Motor neuron (in vitro differentiated cells): ENCODE data around the gene L3MBTL2. TPM values are rescaled to one million over a fixed set of nuclear protein-coding genes. Genes with fewer than 3 reads are reported as not detected.

Experiments used
- ATAC-seq, 8 experiments: fragments of 200-7000 bp; cut with Tn5 transposase; replicated peaks in 6 of 8; 2 replicates each; pipeline ENCODE4 v1.8.0; 2021; ENCODE audit warnings: mild to moderate bottlenecking in 8 of 8, moderate library complexity in 8 of 8
- H3K27ac ChIP-seq, 2 donors: fragments of 250-450 bp; sonication (Bioruptor Pico); 2 replicates each; pipeline ENCODE4 v1.9.0; 2021; ENCODE audit warnings: antibody characterized with exemption in 2 of 2, mild to moderate bottlenecking in 2 of 2, moderate library complexity in 1 of 2
- H3K4me1 ChIP-seq, 2 donors: fragments of 250-450 bp; sonication (Bioruptor Pico); replicated peaks in 1 of 2; 2 replicates each; pipeline ENCODE4 v1.6.1; 2021; ENCODE audit warnings: antibody characterized with exemption in 2 of 2, mild to moderate bottlenecking in 2 of 2, moderate library complexity in 1 of 2
- H3K4me3 ChIP-seq, 5 donors: fragments of 250-450 bp; sonication (Bioruptor Pico); 2 replicates each; pipeline ENCODE4 v1.9.0; 2021; ENCODE audit warnings: antibody characterized with exemption in 5 of 5, mild to moderate bottlenecking in 5 of 5, moderate library complexity in 4 of 5
- WGBS, 10 experiments: fragments of 450-650 bp; shearing (Covaris generic); methylation state at CpG; one replicate each; pipeline ENCODE4 v1.0.0; 2022; 5-methylcytosine and 5-hydroxymethylcytosine counted together
- in situ Hi-C, 9 experiments: fragments of 400-800 bp; cut with MboI; loops; one replicate each; pipeline ENCODE4 v1.15.0; 2021; ENCODE audit warnings: low sequenced_read_pairs in 9 of 9, low pct_unique_long_range_greater_than_20kb in 2 of 9; ENCODE audit not compliant: unreplicated experiment in 9 of 9
- total RNA-seq, 8 experiments: library from RNA; unstranded; fragments of 300-600 nt; gene quantifications; 2 replicates each; pipeline versions ENCODE4 v1.2.3 to v1.2.4, GENCODE V29; 2022

The L3MBTL2 gene
- total RNA-seq, 8 experiments from 2014 or later = 14.7 to 26.2 (median 24.0) TPM

DNA sequence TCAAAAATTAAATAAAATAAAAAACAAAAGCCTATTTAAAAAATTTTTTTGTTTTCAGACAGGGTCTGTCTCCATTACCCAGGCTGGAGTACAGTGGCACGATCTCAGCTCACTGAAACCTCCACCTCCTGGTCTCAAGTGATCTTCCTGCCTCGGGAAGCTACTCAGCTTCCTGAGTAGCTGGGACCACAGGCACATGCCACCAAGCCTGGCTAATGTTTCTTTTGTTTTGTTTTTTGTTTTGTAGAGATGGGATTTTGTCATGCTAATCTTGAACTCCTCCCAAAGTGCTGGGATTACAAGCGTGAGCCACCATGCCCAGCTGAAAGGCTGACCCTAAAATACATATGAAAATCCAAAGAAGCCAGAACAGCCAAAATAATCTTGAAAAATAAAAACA is 20.4 kb upstream of the L3MBTL2 start:
- no peak for ATAC-seq
- Histone ChIP-seq H3K4me3 (no peak overlapping the region), H3K27ac (no peak overlapping the region), H3K4me1 (no peaks in the 10 kb centered on the region)
- WGBS, 10 experiments = 0 to 80% (median 20%) methylated on average over 1 to 3 of the region's 3 CpGs; no CpG with 5 or more reads in 1 of the 10 experiments
- in situ Hi-C loops = no loop called here

- Histone ChIP-seq H3K4me3 (no peak overlapping the region), H3K27ac (no peak overlapping the region), H3K4me1 (no peaks in the 10 kb centered on the region)
- no peak for ATAC-seq
- WGBS, 10 experiments = 0 to 100% (median 65%) methylated on average over 1 to 2 of the region's 2 CpGs; no CpG with 5 or more reads in 1 of the 10 experiments
- in situ Hi-C loops = no loop called here
These were observed 13.6 kb upstream of the L3MBTL2 start for GRCh38 chr22:41191467-41191866.

- 60 to 100% (median 89%) methylated on average over 1 to 5 of the region's 6 CpGs; no CpG with 5 or more reads in 6 of the 10 experiments for WGBS, 10 experiments
- ATAC-seq = no peak
- no peak overlapping the region for H3K4me3 ChIP-seq
- H3K27ac ChIP-seq = no peak overlapping the region
- peaks cover 0 to 6% of the 10 kb centered on the region in 2 donors for H3K4me1 ChIP-seq
- in situ Hi-C loops = no loop called here
These were observed 11.3 kb upstream of the L3MBTL2 start for GRCh38 chr22:41193829-41194228.

- Histone ChIP-seq H3K27ac (no peak overlapping the region), H3K4me1 (peaks cover 0 to 6% of the 10 kb centered on the region in 2 donors), H3K4me3 (peak overlapping the region; percentile 56 to 91 (median 75))
- in situ Hi-C loops = no loop called here
- ATAC-seq = peak; percentile 87 to 94 (median 90)
- WGBS, 10 experiments = 0 to 4% (median 0%) methylated on average over 2 to 25 of the region's 91 CpGs; no CpG with 5 or more reads in 4 of the 10 experiments
These were observed 7.8 kb upstream of the L3MBTL2 start for GRCh38 chr22:41197038-41197972.

GRCh38 chr22:41198027-41198580 is 7.0 kb upstream of the L3MBTL2 start:
- in situ Hi-C loops = no loop called here
- no peak overlapping the region for H3K27ac ChIP-seq
- WGBS, 10 experiments = 0 to 4% (median 0%) methylated on average over 1 to 9 of the region's 9 CpGs; no CpG with 5 or more reads in 1 of the 10 experiments
- H3K4me1 ChIP-seq = peaks cover 0 to 6% of the 10 kb centered on the region in 2 donors
- peak overlapping the region; percentile 56 to 91 (median 75) for H3K4me3 ChIP-seq
- ATAC-seq = peak in 7 of 8 experiments; percentile 7 to 51 (median 22)

DNA sequence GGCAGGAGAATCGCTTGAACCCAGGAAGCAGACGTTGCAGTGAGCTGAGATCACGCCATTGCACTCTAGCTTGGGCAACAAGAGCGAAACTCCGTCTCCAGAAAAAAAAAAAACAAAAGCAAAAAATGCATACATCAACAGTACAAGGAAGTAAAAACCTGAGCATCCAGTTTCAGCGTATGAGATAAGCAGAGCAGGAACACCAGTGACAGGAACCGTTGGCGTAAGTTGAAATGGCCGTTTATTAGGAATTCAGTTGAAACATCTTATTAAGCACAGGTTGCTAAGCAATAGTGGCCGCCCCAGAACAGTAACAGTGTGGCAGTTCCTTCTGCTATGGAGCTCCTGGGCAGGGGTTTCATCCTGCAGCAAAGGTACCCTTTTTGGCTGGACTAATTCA is 4.0 kb upstream of the L3MBTL2 start:
- H3K27ac ChIP-seq = no peak overlapping the region
- in situ Hi-C loops = no loop called here
- 46 to 100% (median 76%) methylated on average over 1 to 9 of the region's 10 CpGs for WGBS, 10 experiments
- no peak for ATAC-seq
- H3K4me3 ChIP-seq = no peak overlapping the region
- H3K4me1 ChIP-seq = peaks cover 8 to 9% of the 10 kb centered on the region in 2 donors

GRCh38 chr22:41203118-41203517 is 2.0 kb upstream of the L3MBTL2 start:
- in situ Hi-C loops = no loop called here
- Histone ChIP-seq H3K4me3 (no peak overlapping the region), H3K4me1 (peaks cover 10 to 11% of the 10 kb centered on the region in 2 donors), H3K27ac (no peak overlapping the region)
- no peak for ATAC-seq
- WGBS, 10 experiments = 70 to 100% (median 84%) methylated on average over 1 to 2 of the region's 2 CpGs; no CpG with 5 or more reads in 1 of the 10 experiments

DNA sequence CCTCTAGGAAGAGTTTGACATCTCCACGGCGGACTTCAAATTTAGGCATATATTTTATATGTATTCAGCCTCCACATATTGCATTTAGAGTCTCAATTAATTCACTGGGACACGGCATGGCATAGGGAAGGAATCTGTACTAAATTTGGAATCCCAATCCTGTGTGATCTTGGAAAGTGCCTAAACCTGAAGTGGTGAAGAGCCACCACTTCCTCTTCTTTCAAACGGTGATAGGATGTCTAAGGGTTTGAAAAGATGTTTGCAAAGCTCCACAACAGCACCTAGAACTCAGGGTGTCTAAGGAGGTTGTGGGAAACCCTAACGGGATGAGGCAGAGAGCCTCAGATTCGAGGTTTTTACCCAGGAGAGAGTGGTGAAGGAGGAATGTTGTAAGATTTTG is 1.0 kb upstream of the L3MBTL2 start:
- no peak for ATAC-seq
- in situ Hi-C loops = no loop called here
- no peak overlapping the region for H3K4me3 ChIP-seq
- peaks cover 5 to 10% of the 10 kb centered on the region in 2 donors for H3K4me1 ChIP-seq
- no peak overlapping the region for H3K27ac ChIP-seq
- WGBS, 10 experiments = 0 to 79% (median 59%) methylated on average over 1 to 6 of the region's 6 CpGs; no CpG with 5 or more reads in 1 of the 10 experiments

GRCh38 chr22:41206719-41207118 is 1.6 kb downstream of the L3MBTL2 start:
- 59 to 100% (median 93%) methylated on average over 2 to 9 of the region's 9 CpGs; no CpG with 5 or more reads in 1 of the 10 experiments for WGBS, 10 experiments
- no peak for ATAC-seq
- Histone ChIP-seq H3K4me3 (no peak overlapping the region), H3K27ac (no peak overlapping the region), H3K4me1 (peaks cover 5 to 10% of the 10 kb centered on the region in 2 donors)
- in situ Hi-C loops = no loop called here

GRCh38 chr22:41215409-41215808 is 10.3 kb downstream of the L3MBTL2 start:
- in situ Hi-C loops = no loop called here
- Histone ChIP-seq H3K27ac (no peak overlapping the region), H3K4me3 (no peak overlapping the region), H3K4me1 (peaks cover 20 to 21% of the 10 kb centered on the region in 2 donors)
- WGBS, 10 experiments = 80 to 100% (median 100%) methylated on average over 1 to 7 of the region's 10 CpGs; no CpG with 5 or more reads in 4 of the 10 experiments
- ATAC-seq = no peak

DNA sequence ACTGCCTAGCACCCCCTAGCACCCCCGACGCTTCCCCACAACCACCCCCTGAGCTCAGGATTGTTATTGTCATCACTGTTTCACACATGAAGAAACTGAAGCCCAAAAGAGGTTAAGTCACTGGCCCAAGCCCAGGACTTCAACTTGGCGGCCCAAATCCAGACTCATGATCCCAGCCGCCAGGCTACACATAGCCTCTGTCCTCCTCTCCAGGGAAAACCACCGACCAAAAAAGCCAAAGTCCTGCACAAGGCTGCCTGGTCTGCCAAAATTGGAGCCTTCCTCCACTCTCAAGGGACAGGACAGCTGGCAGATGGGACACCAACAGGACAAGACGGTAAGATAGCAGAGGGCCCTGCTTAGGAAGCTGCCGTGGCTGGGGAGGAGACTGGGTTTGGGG is 10.8 kb downstream of the L3MBTL2 start:
- Histone ChIP-seq H3K27ac (no peak overlapping the region), H3K4me3 (peak overlapping the region in 1 of 5 donors; percentile 22), H3K4me1 (peaks cover 20 to 21% of the 10 kb centered on the region in 2 donors)
- 82 to 100% (median 100%) methylated on average over 1 to 3 of the region's 7 CpGs; no CpG with 5 or more reads in 4 of the 10 experiments for WGBS, 10 experiments
- in situ Hi-C loops = no loop called here
- ATAC-seq = no peak

DNA sequence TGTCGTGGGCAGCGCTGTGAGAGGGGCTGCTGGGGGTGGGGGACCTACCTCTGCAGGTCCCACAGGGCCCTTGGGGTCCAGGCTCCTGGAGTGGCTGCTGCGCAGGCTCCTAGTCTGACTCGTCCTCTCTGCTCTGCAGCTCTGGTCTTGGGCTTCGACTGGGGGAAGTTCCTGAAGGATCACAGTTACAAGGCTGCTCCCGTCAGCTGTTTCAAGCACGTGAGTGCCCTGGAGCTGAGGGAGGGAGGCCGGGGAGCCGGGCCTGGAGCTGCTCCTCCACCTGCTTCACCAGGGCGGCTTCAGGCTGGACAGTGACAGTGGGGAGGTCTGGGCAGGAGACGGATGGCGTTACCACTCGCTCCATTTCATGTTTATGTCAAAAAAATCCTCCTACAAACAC is 11.9 kb downstream of the L3MBTL2 start:
- peak in 6 of 8 experiments; percentile 12 to 71 (median 52) for ATAC-seq
- Histone ChIP-seq H3K4me1 (peaks cover 20 to 21% of the 10 kb centered on the region in 2 donors), H3K27ac (peak overlapping the region; percentile 82 to 91), H3K4me3 (peak overlapping the region in 2 of 5 donors; percentile 17 to 22)
- 67 to 83% (median 67%) methylated on average over 1 to 3 of the region's 13 CpGs; no CpG with 5 or more reads in 7 of the 10 experiments for WGBS, 10 experiments
- in situ Hi-C loops = no loop called here
